Measurements from ENCODE around the gene MSANTD1. TPM values are rescaled to one million over a fixed set of nuclear protein-coding genes. Genes with fewer than 3 reads are reported as not detected.
A peak's percentile ranks its signal among the peaks of the same experiment; 100 is the strongest.

Gene MSANTD1
- total RNA-seq, 2 donors from 2014 or later = 0.40 to 1.3 TPM

DNA sequence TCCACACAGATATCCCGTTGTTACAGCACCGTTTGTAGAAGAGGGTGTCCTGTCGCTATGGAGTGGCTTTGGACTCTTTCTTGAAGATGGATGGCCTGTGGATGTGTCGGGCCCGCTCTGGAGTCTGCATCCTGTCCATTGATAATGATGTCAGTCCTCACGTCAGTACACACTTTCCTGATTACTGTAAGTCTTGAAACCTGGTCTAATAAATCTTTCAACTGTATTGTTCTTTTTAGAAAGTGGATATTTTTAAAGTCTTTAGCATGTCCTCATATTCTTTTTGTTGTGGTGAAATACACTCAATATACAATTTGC, 14.9 kb downstream of the MSANTD1 start:
- no peak overlapping the region for H3K4me3 ChIP-seq
- TF ChIP-seq CTCF (IDR thresholded peaks at IDR 0.05) = no peak
- no peaks in the 10 kb centered on the region for H3K4me1 ChIP-seq
- DNase-seq = peak; percentile 2
- H3K27me3 ChIP-seq = no peaks in the 10 kb centered on the region
- no peak overlapping the region for H3K9ac ChIP-seq (ENCODE audit: low read depth in 2 of 2, low read length in 2 of 2)
- intact Hi-C loops (cut with DNase I) = no loop called here
- no peaks in the 10 kb centered on the region for H3K36me3 ChIP-seq
- no peaks in the 10 kb centered on the region for H3K9me3 ChIP-seq
- no peak overlapping the region for H3K27ac ChIP-seq

GRCh38 chr4:3266076-3266475, 17.1 kb downstream of the MSANTD1 start:
- DNase-seq = no peak
- intact Hi-C loops (cut with DNase I) = no loop called here
- no peaks in the 10 kb centered on the region for H3K27me3 ChIP-seq
- H3K4me3 ChIP-seq = no peak overlapping the region
- no peak for TF ChIP-seq CTCF (IDR thresholded peaks at IDR 0.05)
- H3K27ac ChIP-seq = no peak overlapping the region
- H3K36me3 ChIP-seq = no peaks in the 10 kb centered on the region
- H3K4me1 ChIP-seq = no peaks in the 10 kb centered on the region
- H3K9ac ChIP-seq (ENCODE audit: low read depth in 2 of 2, low read length in 2 of 2) = no peak overlapping the region
- H3K9me3 ChIP-seq = no peaks in the 10 kb centered on the region

- Histone ChIP-seq H3K27me3 (no peaks in the 10 kb centered on the region), H3K4me1 (no peaks in the 10 kb centered on the region), H3K9me3 (no peaks in the 10 kb centered on the region), H3K36me3 (no peaks in the 10 kb centered on the region), H3K27ac (no peak overlapping the region), H3K9ac (ENCODE audit: low read depth in 2 of 2, low read length in 2 of 2) (no peak overlapping the region), H3K4me3 (no peak overlapping the region)
- intact Hi-C loops (cut with DNase I) = no loop called here
- TF ChIP-seq CTCF (IDR thresholded peaks at IDR 0.05) = no peak
- DNase-seq = peak; percentile 6
These were observed 18.8 kb downstream of the MSANTD1 start for GRCh38 chr4:3267576-3268394.

GRCh38 chr4:3268395-3269104, 19.6 kb downstream of the MSANTD1 start:
- peak; percentile 13 for DNase-seq
- TF ChIP-seq CTCF (IDR thresholded peaks at IDR 0.05) = no peak
- H3K27ac ChIP-seq = no peak overlapping the region
- H3K27me3 ChIP-seq = no peaks in the 10 kb centered on the region
- no peaks in the 10 kb centered on the region for H3K4me1 ChIP-seq
- intact Hi-C loops (cut with DNase I) = no loop called here
- H3K4me3 ChIP-seq = no peak overlapping the region
- H3K36me3 ChIP-seq = no peaks in the 10 kb centered on the region
- H3K9me3 ChIP-seq = no peaks in the 10 kb centered on the region
- H3K9ac ChIP-seq (ENCODE audit: low read depth in 2 of 2, low read length in 2 of 2) = no peak overlapping the region

DNA sequence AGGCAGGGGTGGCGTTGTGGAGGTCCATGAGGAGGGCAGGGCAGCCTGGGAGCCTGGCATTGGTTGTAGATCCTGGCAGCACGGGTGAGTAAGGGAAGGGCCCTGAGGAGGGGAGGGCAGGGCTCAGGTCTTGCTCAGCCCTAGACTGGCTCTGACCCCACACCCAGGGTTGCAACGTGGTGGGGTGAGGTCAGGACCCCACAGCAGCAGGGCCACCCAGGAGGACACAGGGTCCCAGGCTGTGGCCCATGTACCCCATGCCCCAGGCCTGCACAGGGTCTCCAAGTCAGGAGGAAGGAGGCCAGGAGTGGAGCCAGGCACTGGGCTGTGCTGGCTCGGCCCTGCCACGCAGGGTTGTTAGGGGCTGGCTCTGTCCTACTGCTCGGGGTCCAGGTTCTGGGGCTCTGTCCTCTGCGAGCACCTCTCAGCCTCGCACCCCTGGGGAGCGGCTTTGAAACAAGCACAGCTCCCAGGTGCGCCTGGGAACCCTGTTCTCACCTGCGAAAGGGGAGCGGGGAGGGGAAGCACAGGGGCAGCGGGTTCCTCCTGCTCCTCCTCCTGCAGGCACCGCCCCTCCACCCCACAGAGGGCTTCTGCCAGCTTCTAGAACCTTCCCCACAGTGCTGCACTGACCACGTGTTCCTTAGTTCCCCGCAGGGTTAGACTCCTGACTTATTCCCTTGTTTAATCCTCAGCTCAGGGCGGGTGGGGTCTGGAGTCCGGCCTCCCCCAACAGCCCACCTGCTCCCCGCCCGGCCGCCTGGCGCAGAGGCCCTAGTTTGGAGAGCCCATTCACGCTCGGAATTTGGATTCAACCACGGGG, 20.4 kb downstream of the MSANTD1 start:
- H3K4me3 ChIP-seq = no peak overlapping the region
- no peak overlapping the region for H3K9ac ChIP-seq (ENCODE audit: low read depth in 2 of 2, low read length in 2 of 2)
- TF ChIP-seq CTCF (IDR thresholded peaks at IDR 0.05) = no peak
- no peaks in the 10 kb centered on the region for H3K4me1 ChIP-seq
- DNase-seq = peak; percentile 16
- H3K36me3 ChIP-seq = no peaks in the 10 kb centered on the region
- H3K9me3 ChIP-seq = no peaks in the 10 kb centered on the region
- intact Hi-C loops (cut with DNase I) = no loop called here
- H3K27me3 ChIP-seq = no peaks in the 10 kb centered on the region
- H3K27ac ChIP-seq = no peak overlapping the region

Measured in colonic mucosa (tissue), 4 donors.